ENCODE measurements around the gene KDM4B.

Gene KDM4B

GRCh38 chr19:5048727-5049553 lies 80.0 kb downstream of the KDM4B start:
- no peak for DNase-seq (ENCODE audit: low read depth in 3 of 3, low spot score in 1 of 3)

GRCh38 chr19:5049561-5049960 lies 80.6 kb downstream of the KDM4B start:
- DNase-seq (ENCODE audit: low read depth in 3 of 3, low spot score in 1 of 3): no peak

GRCh38 chr19:5050067-5050656 lies 81.2 kb downstream of the KDM4B start:
- DNase-seq (ENCODE audit: low read depth in 3 of 3, low spot score in 1 of 3): no peak

- DNase-seq (ENCODE audit: low read depth in 3 of 3, low spot score in 1 of 3): no peak
Observed at GRCh38 chr19:5050905-5051304, 82.0 kb downstream of the KDM4B start.

GRCh38 chr19:5051619-5052018 lies 82.7 kb downstream of the KDM4B start:
- no peak for DNase-seq (ENCODE audit: low read depth in 3 of 3, low spot score in 1 of 3)

- DNase-seq (ENCODE audit: low read depth in 3 of 3, low spot score in 1 of 3): no peak
Observed at GRCh38 chr19:5052515-5052914, 83.6 kb downstream of the KDM4B start.

GRCh38 chr19:5052945-5053485 lies 84.1 kb downstream of the KDM4B start:
- DNase-seq (ENCODE audit: low read depth in 3 of 3, low spot score in 1 of 3): no peak

- no peak for DNase-seq (ENCODE audit: low read depth in 3 of 3, low spot score in 1 of 3)
Observed at GRCh38 chr19:5053661-5054060, 84.7 kb downstream of the KDM4B start.

- DNase-seq (ENCODE audit: low read depth in 3 of 3, low spot score in 1 of 3): no peak
Observed at GRCh38 chr19:5054551-5055456, 85.9 kb downstream of the KDM4B start.

- no peak for DNase-seq (ENCODE audit: low read depth in 3 of 3, low spot score in 1 of 3)
Observed at GRCh38 chr19:5055457-5055776, 86.5 kb downstream of the KDM4B start.

GRCh38 chr19:5057860-5058259 lies 88.9 kb downstream of the KDM4B start:
- no peak for DNase-seq (ENCODE audit: low read depth in 3 of 3, low spot score in 1 of 3)

- DNase-seq (ENCODE audit: low read depth in 3 of 3, low spot score in 1 of 3): no peak
Observed at GRCh38 chr19:5058521-5059212, 89.8 kb downstream of the KDM4B start.

- no peak for DNase-seq (ENCODE audit: low read depth in 3 of 3, low spot score in 1 of 3)
Observed at GRCh38 chr19:5059213-5059574, 90.3 kb downstream of the KDM4B start.

GRCh38 chr19:5059793-5060192 lies 90.9 kb downstream of the KDM4B start:
- DNase-seq (ENCODE audit: low read depth in 3 of 3, low spot score in 1 of 3): no peak

GRCh38 chr19:5062195-5062594 lies 93.3 kb downstream of the KDM4B start:
- DNase-seq (ENCODE audit: low read depth in 3 of 3, low spot score in 1 of 3): no peak

- DNase-seq (ENCODE audit: low read depth in 3 of 3, low spot score in 1 of 3): no peak
Observed at GRCh38 chr19:5062799-5063198, 93.9 kb downstream of the KDM4B start.

GRCh38 chr19:5063873-5064645 lies 95.1 kb downstream of the KDM4B start:
- no peak for DNase-seq (ENCODE audit: low read depth in 3 of 3, low spot score in 1 of 3)

GRCh38 chr19:5064896-5065295 lies 96.0 kb downstream of the KDM4B start:
- no peak for DNase-seq (ENCODE audit: low read depth in 3 of 3, low spot score in 1 of 3)

GRCh38 chr19:5065663-5066093 lies 96.8 kb downstream of the KDM4B start:
- no peak for DNase-seq (ENCODE audit: low read depth in 3 of 3, low spot score in 1 of 3)

GRCh38 chr19:5066768-5067167 lies 97.9 kb downstream of the KDM4B start:
- DNase-seq (ENCODE audit: low read depth in 3 of 3, low spot score in 1 of 3): no peak
